ENCODE results near the gene TMEM59.

DNA sequence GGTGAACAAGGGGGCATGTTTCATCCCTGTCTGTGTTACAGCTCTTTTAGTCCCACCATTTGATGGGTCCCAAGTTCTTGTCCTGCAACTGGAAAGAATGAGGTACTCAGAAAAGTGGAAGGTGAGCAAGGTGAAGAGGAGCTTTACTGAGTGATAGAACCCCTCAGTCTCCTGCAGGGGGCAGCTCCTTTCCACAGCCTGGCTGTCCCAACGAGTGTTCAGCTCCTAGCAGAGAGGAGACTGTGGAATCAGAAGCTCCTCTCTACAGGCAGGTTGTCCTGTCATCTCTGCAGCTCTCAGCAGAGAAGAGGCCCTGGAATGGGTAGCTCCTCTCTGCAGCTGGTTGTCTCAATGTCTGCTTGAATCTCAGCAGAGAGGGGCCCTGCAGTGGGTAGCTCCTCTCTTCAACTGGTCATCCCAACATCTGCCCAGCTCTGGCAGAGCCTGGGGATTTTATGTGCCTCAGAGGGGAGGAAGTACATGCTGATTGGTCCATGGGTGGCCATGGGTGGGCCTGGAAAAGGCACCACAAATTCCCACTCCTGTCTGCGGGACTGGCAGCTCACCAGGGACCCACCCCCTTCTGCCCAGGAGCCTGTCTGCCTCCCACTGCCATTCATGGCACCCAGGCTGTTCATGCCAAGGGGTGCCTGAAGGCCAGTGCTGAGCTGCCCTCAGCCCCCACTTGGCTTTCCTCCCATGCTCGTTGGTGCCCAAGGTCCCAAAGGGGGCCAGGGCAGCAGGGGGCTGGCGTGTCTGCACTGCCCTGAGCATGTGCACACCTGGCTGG, 60.7 kb downstream of the TMEM59 start:
- TF ChIP-seq, protein P1, sequence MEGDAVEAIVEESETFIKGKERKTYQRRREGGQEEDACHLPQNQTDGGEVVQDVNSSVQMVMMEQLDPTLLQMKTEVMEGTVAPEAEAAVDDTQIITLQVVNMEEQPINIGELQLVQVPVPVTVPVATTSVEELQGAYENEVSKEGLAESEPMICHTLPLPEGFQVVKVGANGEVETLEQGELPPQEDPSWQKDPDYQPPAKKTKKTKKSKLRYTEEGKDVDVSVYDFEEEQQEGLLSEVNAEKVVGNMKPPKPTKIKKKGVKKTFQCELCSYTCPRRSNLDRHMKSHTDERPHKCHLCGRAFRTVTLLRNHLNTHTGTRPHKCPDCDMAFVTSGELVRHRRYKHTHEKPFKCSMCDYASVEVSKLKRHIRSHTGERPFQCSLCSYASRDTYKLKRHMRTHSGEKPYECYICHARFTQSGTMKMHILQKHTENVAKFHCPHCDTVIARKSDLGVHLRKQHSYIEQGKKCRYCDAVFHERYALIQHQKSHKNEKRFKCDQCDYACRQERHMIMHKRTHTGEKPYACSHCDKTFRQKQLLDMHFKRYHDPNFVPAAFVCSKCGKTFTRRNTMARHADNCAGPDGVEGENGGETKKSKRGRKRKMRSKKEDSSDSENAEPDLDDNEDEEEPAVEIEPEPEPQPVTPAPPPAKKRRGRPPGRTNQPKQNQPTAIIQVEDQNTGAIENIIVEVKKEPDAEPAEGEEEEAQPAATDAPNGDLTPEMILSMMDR (IDR thresholded peaks at IDR 0.05 in 8 of 11, conservative IDR thresholded peaks at IDR 0.05 in 3 of 11): no peak
- TF ChIP-seq POLR2AphosphoS5 (IDR thresholded peaks at IDR 0.05) (no peak), POLR2A (IDR thresholded peaks at IDR 0.05) (no peak)

Data from spleen (tissue), 7 donors.